ENCODE measurements around the gene SYNGR3.

SYNGR3 gene

GRCh38 chr16:1989209-1990100 is at the start of gene SYNGR3:
TSS of gene SYNGR3 (plus strand) at chr16:1989970. CDS start at chr16:1990103, 133 bp downstream.
- in situ Hi-C loops (cut with HindIII; ENCODE audit: low pct_ligation_motif_present, low sequenced_read_pairs), result no loop called here
- no peak for TF ChIP-seq CTCF (IDR thresholded peaks at IDR 0.05; ENCODE audit: low read depth, low read length, missing control alignments)
- peaks cover 21% of the 10 kb centered on the region for H3K27me3 ChIP-seq (replicated peaks)
- no peak within 1 kb of the TSS for H3K4me3 ChIP-seq (ENCODE audit: low read depth, low read length)
- peaks cover 15% of the 10 kb centered on the region for H3K36me3 ChIP-seq (replicated peaks)
- no peak for DNase-seq
- no peak within 1 kb of the TSS for H3K27ac ChIP-seq

- no peak overlapping the region for H3K4me3 ChIP-seq (ENCODE audit: low read depth, low read length)
- H3K27me3 ChIP-seq (replicated peaks), result no peaks in the 10 kb centered on the region
- in situ Hi-C loops (cut with HindIII; ENCODE audit: low pct_ligation_motif_present, low sequenced_read_pairs), result no loop called here
- TF ChIP-seq CTCF (IDR thresholded peaks at IDR 0.05; ENCODE audit: low read depth, low read length, missing control alignments), result no peak
- DNase-seq, result no peak
- peaks cover 11% of the 10 kb centered on the region for H3K36me3 ChIP-seq (replicated peaks)
- H3K27ac ChIP-seq, result no peak overlapping the region
Observed at GRCh38 chr16:1940273-1941161, 49.3 kb upstream of the SYNGR3 start.

GRCh38 chr16:1941162-1942046 is 48.4 kb upstream of the SYNGR3 start:
- H3K4me3 ChIP-seq (ENCODE audit: low read depth, low read length), result peak overlapping the region; percentile 86
- H3K27ac ChIP-seq, result no peak overlapping the region
- no peaks in the 10 kb centered on the region for H3K27me3 ChIP-seq (replicated peaks)
- peaks cover 11% of the 10 kb centered on the region for H3K36me3 ChIP-seq (replicated peaks)
- peak; percentile 73 for TF ChIP-seq CTCF (IDR thresholded peaks at IDR 0.05; ENCODE audit: low read depth, low read length, missing control alignments)
- DNase-seq, result peak; percentile 35
- in situ Hi-C loops (cut with HindIII; ENCODE audit: low pct_ligation_motif_present, low sequenced_read_pairs), result no loop called here

- peak overlapping the region; percentile 86 for H3K4me3 ChIP-seq (ENCODE audit: low read depth, low read length)
- TF ChIP-seq CTCF (IDR thresholded peaks at IDR 0.05; ENCODE audit: low read depth, low read length, missing control alignments), result no peak
- no peak for DNase-seq
- no peaks in the 10 kb centered on the region for H3K27me3 ChIP-seq (replicated peaks)
- no peak overlapping the region for H3K27ac ChIP-seq
- peaks cover 11% of the 10 kb centered on the region for H3K36me3 ChIP-seq (replicated peaks)
- in situ Hi-C loops (cut with HindIII; ENCODE audit: low pct_ligation_motif_present, low sequenced_read_pairs), result no loop called here
Observed at GRCh38 chr16:1942047-1942809, 47.5 kb upstream of the SYNGR3 start.
